H9 (cell line): ENCODE results near the gene EFCAB11. TPM values are rescaled to one million over a fixed set of nuclear protein-coding genes. Genes with fewer than 3 reads are reported as not detected.

Experiments
- DNase-seq: peaks from one replicate; pipeline ENCODE4 v3.0.0-alpha.2; 2017
- H2AFZ ChIP-seq: one replicate; pipeline ENCODE4 v1.6.1; 2013; ENCODE audit warnings: mild to moderate bottlenecking, low read length, control low read depth, moderate library complexity
- H2AK5ac ChIP-seq: 2 replicates; pipeline ENCODE4 v1.6.1; 2013; ENCODE audit warnings: low read length, control low read depth, mixed read lengths; ENCODE audit not compliant: insufficient read length
- H2BK120ac ChIP-seq: one replicate; pipeline ENCODE4 v1.6.1; 2013; ENCODE audit warnings: low read depth, mild to moderate bottlenecking, low read length, control low read depth, inconsistent platforms; ENCODE audit not compliant: poor library complexity, severe bottlenecking
- H2BK12ac ChIP-seq: 2 replicates; pipeline ENCODE4 v1.6.1; 2013; ENCODE audit warnings: low read length, control low read depth, mixed read lengths, low read depth; ENCODE audit not compliant: insufficient read length
- H2BK15ac ChIP-seq: 2 replicates; pipeline ENCODE4 v1.6.1; 2013; ENCODE audit warnings: low read depth, low read length, control low read depth
- H2BK20ac ChIP-seq: one replicate; pipeline ENCODE4 v1.6.1; 2013; ENCODE audit warnings: low read depth, mild to moderate bottlenecking, low read length, control low read depth, inconsistent platforms; ENCODE audit not compliant: poor library complexity, severe bottlenecking
- H2BK5ac ChIP-seq: 2 replicates; pipeline ENCODE4 v1.6.1; 2013; ENCODE audit warnings: low read length, control low read depth, mixed read lengths; ENCODE audit not compliant: insufficient read length
- H3K14ac ChIP-seq: 2 replicates; pipeline ENCODE4 v1.6.1; 2013; ENCODE audit warnings: low read length, control low read depth; ENCODE audit not compliant: insufficient read depth
- H3K18ac ChIP-seq: 2 replicates; pipeline ENCODE4 v1.6.1; 2013; ENCODE audit warnings: low read depth, mild to moderate bottlenecking, mixed read lengths, low read length, control low read depth; ENCODE audit not compliant: insufficient read length
- H3K23ac ChIP-seq: 2 replicates; pipeline ENCODE4 v1.6.1; 2013; ENCODE audit warnings: low read length, control low read depth, mixed read lengths, low read depth; ENCODE audit not compliant: insufficient read length
- H3K23me2 ChIP-seq: 2 replicates; pipeline ENCODE4 v1.6.1; 2013; ENCODE audit warnings: low read depth, mild to moderate bottlenecking, mixed read lengths, low read length, control low read depth; ENCODE audit not compliant: insufficient read length, poor library complexity, severe bottlenecking
- H3K27ac ChIP-seq: 2 replicates; pipeline ENCODE4 v1.5.1; 2013; ENCODE audit warnings: low read length, control low read depth, mixed read lengths, low read depth; ENCODE audit not compliant: insufficient read length
- H3K27me3 ChIP-seq: 2 replicates; pipeline ENCODE4 v1.6.1; 2013; ENCODE audit warnings: low read length, control low read depth, inconsistent platforms; ENCODE audit not compliant: insufficient read depth
- H3K4ac ChIP-seq: 2 replicates; pipeline ENCODE4 v1.6.1; 2013; ENCODE audit warnings: low read depth, mild to moderate bottlenecking, control low read depth, inconsistent platforms, low read length, moderate library complexity
- H3K4me1 ChIP-seq: 2 replicates; pipeline ENCODE4 v1.6.1; 2013; ENCODE audit warnings: low read length, control low read depth, inconsistent platforms; ENCODE audit not compliant: insufficient read depth
- H3K4me2 ChIP-seq: 2 replicates; pipeline ENCODE4 v1.6.1; 2013; ENCODE audit warnings: low read length, control low read depth, mixed read lengths; ENCODE audit not compliant: insufficient read length, insufficient read depth
- H3K56ac ChIP-seq: 2 replicates; pipeline ENCODE4 v1.6.1; 2013; ENCODE audit warnings: low read depth, mild to moderate bottlenecking, mixed read lengths, low read length, control low read depth; ENCODE audit not compliant: insufficient read length
- H3K79me1 ChIP-seq: 2 replicates; pipeline ENCODE4 v1.6.1; 2013; ENCODE audit warnings: low read depth, mild to moderate bottlenecking, moderate library complexity, low read length, control low read depth, inconsistent platforms; ENCODE audit not compliant: insufficient read depth, poor library complexity, severe bottlenecking
- H3K79me2 ChIP-seq: 2 replicates; pipeline ENCODE4 v1.6.1; 2013; ENCODE audit warnings: low read length, control low read depth, inconsistent platforms; ENCODE audit not compliant: insufficient read depth
- H3K9ac ChIP-seq: 2 replicates; pipeline ENCODE4 v1.6.1; 2013; ENCODE audit warnings: low read length, control low read depth, mixed read lengths; ENCODE audit not compliant: insufficient read length; ENCODE audit errors: extremely low read depth
- H3K9me3 ChIP-seq: one replicate; pipeline ENCODE4 v1.6.1; 2013; ENCODE audit warnings: low read depth, low read length, inconsistent platforms; ENCODE audit not compliant: control insufficient read depth
- H3T11ph ChIP-seq: one replicate; pipeline ENCODE4 v1.6.1; 2013; ENCODE audit warnings: mild to moderate bottlenecking, low read length, control low read depth, inconsistent platforms
- H4K20me1 ChIP-seq: one replicate; pipeline ENCODE4 v1.6.1; 2013; ENCODE audit not compliant: control insufficient read depth, insufficient read length, insufficient read depth
- H4K5ac ChIP-seq: 2 replicates; pipeline ENCODE4 v1.6.1; 2013; ENCODE audit warnings: low read depth, mild to moderate bottlenecking, mixed read lengths, low read length, control low read depth; ENCODE audit not compliant: insufficient read length
- H4K8ac ChIP-seq: replicated peaks from 2 replicates; pipeline ENCODE4 v1.6.1; 2013; ENCODE audit warnings: low read length, control low read depth, mixed read lengths, low read depth; ENCODE audit not compliant: insufficient read length
- H4K91ac ChIP-seq: 2 replicates; pipeline ENCODE4 v1.6.1; 2013; ENCODE audit warnings: low read depth, mild to moderate bottlenecking, moderate library complexity, mixed read lengths, low read length, control low read depth; ENCODE audit not compliant: insufficient read length
- H3K27ac Mint-ChIP-seq, 3 experiments: 2 replicates in 2 of 3; 3 replicates in 1 of 3; pipeline ENCODE4 v1.8.0; 2020 to 2021; ENCODE audit warnings: mixed read lengths in 3 of 3, mild to moderate bottlenecking in 1 of 3, moderate library complexity in 1 of 3
- H3K27me3 Mint-ChIP-seq: 2 replicates; pipeline ENCODE4 v1.8.0; 2021; ENCODE audit warnings: low read depth, mild to moderate bottlenecking, moderate library complexity, mixed read lengths
- H3K36me3 Mint-ChIP-seq, 3 experiments: 2 replicates in 2 of 3; 3 replicates in 1 of 3; pipeline ENCODE4 v1.8.0; 2020 to 2021; ENCODE audit warnings: low read depth in 3 of 3, mixed read lengths in 3 of 3; ENCODE audit not compliant: insufficient read depth in 1 of 3
- H3K4me1 Mint-ChIP-seq, 2 experiments: 2 replicates each; pipeline ENCODE4 v1.8.0; 2020; ENCODE audit warnings: mixed read lengths in 2 of 2
- H3K4me3 Mint-ChIP-seq, 2 experiments: 2 replicates in 1 of 2; 3 replicates in 1 of 2; pipeline ENCODE4 v1.8.0; 2020 to 2021; ENCODE audit warnings: mild to moderate bottlenecking in 2 of 2, mixed read lengths in 2 of 2, moderate library complexity in 1 of 2
- H3K9me3 Mint-ChIP-seq, 2 experiments: 2 replicates in 1 of 2; 3 replicates in 1 of 2; pipeline ENCODE4 v1.8.0; 2020; ENCODE audit warnings: mild to moderate bottlenecking in 2 of 2, mixed read lengths in 2 of 2, moderate library complexity in 1 of 2
- WGBS: extraction: QIAGEN DNeasy Blood & Tissue Kit; methylation state at CpG from one replicate; pipeline ENCODE4 v1.1.7; 2013; ENCODE audit warnings: missing lambda C conversion rate, low lambda C conversion rate, mixed read lengths; ENCODE audit not compliant: insufficient read length; ENCODE audit errors: extremely low coverage; 5-methylcytosine and 5-hydroxymethylcytosine counted together
- total RNA-seq: library from RNA; stranded (reverse); gene quantifications from 2 replicates; pipeline ENCODE4 v1.2.1, GENCODE V29; 2021
- TF ChIP-seq, protein P1 (sequence below): fragments of 200-600 bp; sonication (generic); conservative IDR thresholded peaks from 3 replicates; pipeline ENCODE4 v1.8.0; 2021; ENCODE audit warnings: antibody characterized with exemption, mild to moderate bottlenecking

EFCAB11 gene
- total RNA-seq, 1 experiment from 2014 or later, result 17.4 TPM

DNA sequence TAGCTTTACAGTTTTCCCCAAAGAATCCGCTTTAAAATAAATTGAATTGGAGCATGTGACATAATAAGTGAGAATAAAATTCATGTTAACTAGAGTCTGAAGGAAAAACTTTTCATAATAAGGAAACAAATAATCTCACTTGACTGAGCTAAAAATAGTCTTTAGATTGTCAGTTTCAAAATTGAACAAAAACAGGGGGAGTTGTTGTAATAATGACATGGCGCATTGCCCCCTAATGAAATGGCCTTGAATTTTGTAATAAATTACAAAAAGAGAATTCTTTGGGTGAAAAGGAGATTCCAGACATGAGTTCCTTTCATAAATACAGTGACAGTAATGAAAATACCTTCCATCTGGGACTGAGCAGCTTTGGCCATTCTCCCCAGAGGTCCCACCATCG lies 178.6 kb downstream of the EFCAB11 start:
- DNase-seq, result no peak
- Histone ChIP-seq H3K23me2 (no peaks in the 10 kb centered on the region), H2BK120ac (no peak overlapping the region), H3K9me3 (no peaks in the 10 kb centered on the region), H2BK12ac (no peak overlapping the region), H3K79me1 (no peaks in the 10 kb centered on the region), H3K56ac (no peak overlapping the region), H2BK20ac (no peak overlapping the region), H4K8ac (no peak overlapping the region), H3K23ac (no peak overlapping the region), H3K27ac (no peak overlapping the region), H3K27me3 (no peaks in the 10 kb centered on the region), H3K18ac (no peak overlapping the region), H4K20me1 (no peaks in the 10 kb centered on the region), H4K91ac (no peak overlapping the region), H4K5ac (no peak overlapping the region), H3K4ac (no peak overlapping the region), H2AFZ (no peak overlapping the region), H2BK15ac (no peak overlapping the region), H2BK5ac (no peak overlapping the region), H3K79me2 (no peaks in the 10 kb centered on the region), H3K4me1 (peaks cover 11% of the 10 kb centered on the region; the same call in 1 of the 2 replicates), H3K4me2 (no peak overlapping the region), H3T11ph (no peak overlapping the region), H3K14ac (no peak overlapping the region), H3K9ac (no peak overlapping the region), H2AK5ac (no peak overlapping the region)
- peaks cover 8% of the 10 kb centered on the region for H3K27me3 Mint-ChIP-seq
- no peaks in the 10 kb centered on the region for H3K9me3 Mint-ChIP-seq
- WGBS, result no CpG with 5 or more reads among the region's 3 CpGs
- H3K27ac Mint-ChIP-seq, result no peak overlapping the region
- TF ChIP-seq, protein P1, sequence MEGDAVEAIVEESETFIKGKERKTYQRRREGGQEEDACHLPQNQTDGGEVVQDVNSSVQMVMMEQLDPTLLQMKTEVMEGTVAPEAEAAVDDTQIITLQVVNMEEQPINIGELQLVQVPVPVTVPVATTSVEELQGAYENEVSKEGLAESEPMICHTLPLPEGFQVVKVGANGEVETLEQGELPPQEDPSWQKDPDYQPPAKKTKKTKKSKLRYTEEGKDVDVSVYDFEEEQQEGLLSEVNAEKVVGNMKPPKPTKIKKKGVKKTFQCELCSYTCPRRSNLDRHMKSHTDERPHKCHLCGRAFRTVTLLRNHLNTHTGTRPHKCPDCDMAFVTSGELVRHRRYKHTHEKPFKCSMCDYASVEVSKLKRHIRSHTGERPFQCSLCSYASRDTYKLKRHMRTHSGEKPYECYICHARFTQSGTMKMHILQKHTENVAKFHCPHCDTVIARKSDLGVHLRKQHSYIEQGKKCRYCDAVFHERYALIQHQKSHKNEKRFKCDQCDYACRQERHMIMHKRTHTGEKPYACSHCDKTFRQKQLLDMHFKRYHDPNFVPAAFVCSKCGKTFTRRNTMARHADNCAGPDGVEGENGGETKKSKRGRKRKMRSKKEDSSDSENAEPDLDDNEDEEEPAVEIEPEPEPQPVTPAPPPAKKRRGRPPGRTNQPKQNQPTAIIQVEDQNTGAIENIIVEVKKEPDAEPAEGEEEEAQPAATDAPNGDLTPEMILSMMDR, result no peak
- peaks cover 24 to 26% of the 10 kb centered on the region in 2 experiments for H3K4me1 Mint-ChIP-seq
- no peaks in the 10 kb centered on the region for H3K36me3 Mint-ChIP-seq
- H3K4me3 Mint-ChIP-seq, result no peak overlapping the region
